ENCODE results near the gene CLDN5. TPM values are rescaled to one million over a fixed set of nuclear protein-coding genes. Genes with fewer than 3 reads are reported as not detected.

CLDN5 gene
- total and polyA plus RNA-seq, 2 experiments from 2014 or later: 2.0 to 3.2 TPM

DNA sequence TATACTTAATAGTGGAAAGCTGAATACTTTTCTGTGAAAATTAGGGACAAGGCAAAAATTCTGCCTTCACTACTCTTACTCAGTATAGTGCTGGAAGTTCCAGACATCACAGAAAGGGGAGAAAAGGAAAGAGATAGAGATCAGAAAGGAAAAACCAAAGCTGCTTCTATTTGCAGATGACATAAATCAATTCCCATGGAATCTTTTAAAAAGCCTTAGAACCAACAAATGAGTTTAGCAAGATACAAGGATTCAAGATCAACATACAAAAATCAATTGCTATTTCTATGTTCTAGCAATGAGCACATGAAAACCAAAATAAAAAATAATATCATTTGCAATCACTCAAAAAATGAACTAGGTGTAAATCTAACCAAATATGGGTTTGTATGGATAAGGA is 16.2 kb upstream of the CLDN5 start (continued):
- TF ChIP-seq CREB1 (CRISPR knock-in tag; IDR thresholded peaks at IDR 0.05; ENCODE audit: low read depth) (no peak), ZNF331 (CRISPR knock-in tag; IDR thresholded peaks at IDR 0.05; ENCODE audit: low read depth) (no peak), EZH2 (IDR thresholded peaks at IDR 0.05; ENCODE audit: low read depth, unreplicated experiment) (no peak), STAT1 (IDR thresholded peaks at IDR 0.05; ENCODE audit: unreplicated experiment) (no peak)
- TF ChIP-seq, protein P1, sequence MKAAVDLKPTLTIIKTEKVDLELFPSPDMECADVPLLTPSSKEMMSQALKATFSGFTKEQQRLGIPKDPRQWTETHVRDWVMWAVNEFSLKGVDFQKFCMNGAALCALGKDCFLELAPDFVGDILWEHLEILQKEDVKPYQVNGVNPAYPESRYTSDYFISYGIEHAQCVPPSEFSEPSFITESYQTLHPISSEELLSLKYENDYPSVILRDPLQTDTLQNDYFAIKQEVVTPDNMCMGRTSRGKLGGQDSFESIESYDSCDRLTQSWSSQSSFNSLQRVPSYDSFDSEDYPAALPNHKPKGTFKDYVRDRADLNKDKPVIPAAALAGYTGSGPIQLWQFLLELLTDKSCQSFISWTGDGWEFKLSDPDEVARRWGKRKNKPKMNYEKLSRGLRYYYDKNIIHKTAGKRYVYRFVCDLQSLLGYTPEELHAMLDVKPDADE (IDR thresholded peaks at IDR 0.05): no peak
- TF ChIP-seq, protein P2, sequence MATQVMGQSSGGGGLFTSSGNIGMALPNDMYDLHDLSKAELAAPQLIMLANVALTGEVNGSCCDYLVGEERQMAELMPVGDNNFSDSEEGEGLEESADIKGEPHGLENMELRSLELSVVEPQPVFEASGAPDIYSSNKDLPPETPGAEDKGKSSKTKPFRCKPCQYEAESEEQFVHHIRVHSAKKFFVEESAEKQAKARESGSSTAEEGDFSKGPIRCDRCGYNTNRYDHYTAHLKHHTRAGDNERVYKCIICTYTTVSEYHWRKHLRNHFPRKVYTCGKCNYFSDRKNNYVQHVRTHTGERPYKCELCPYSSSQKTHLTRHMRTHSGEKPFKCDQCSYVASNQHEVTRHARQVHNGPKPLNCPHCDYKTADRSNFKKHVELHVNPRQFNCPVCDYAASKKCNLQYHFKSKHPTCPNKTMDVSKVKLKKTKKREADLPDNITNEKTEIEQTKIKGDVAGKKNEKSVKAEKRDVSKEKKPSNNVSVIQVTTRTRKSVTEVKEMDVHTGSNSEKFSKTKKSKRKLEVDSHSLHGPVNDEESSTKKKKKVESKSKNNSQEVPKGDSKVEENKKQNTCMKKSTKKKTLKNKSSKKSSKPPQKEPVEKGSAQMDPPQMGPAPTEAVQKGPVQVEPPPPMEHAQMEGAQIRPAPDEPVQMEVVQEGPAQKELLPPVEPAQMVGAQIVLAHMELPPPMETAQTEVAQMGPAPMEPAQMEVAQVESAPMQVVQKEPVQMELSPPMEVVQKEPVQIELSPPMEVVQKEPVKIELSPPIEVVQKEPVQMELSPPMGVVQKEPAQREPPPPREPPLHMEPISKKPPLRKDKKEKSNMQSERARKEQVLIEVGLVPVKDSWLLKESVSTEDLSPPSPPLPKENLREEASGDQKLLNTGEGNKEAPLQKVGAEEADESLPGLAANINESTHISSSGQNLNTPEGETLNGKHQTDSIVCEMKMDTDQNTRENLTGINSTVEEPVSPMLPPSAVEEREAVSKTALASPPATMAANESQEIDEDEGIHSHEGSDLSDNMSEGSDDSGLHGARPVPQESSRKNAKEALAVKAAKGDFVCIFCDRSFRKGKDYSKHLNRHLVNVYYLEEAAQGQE (IDR thresholded peaks at IDR 0.05; ENCODE audit: unreplicated experiment): no peak

DNA sequence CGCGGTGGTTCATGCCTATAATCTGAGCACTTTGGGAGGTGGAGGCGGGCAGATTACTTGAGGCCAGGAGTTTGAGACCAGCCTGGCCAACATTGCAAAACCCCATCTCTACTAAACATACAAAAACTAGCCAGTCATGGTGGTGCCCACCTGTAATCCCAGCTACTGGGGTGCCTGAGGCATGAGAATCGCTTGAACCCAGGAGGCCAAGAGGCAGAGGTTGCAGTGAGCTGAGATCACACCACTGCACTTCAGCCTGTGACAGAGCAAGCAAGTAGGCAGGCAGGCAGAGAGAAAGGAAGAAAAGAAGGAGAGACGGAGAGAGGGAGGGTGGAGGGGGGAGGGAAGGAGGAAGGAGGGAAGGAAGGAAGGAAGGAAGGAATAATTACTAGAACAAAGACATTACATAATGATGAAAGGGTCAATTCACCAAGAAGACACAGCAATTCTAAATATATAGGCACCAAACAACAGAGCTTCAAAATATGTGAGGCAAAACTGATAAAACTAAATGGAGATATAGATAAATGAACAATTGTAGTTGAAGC is 13.8 kb upstream of the CLDN5 start:
- H3K79me2 ChIP-seq (replicated peaks; ENCODE audit: insufficient read depth): no peaks in the 10 kb centered on the region
- peaks cover 2% of the 10 kb centered on the region for H3K27me3 Mint-ChIP-seq (ENCODE audit: insufficient read depth, low read depth, poor library complexity)
- no peak overlapping the region for H3K4me2 ChIP-seq
- ATAC-seq (no peak), DNase-seq (ENCODE audit: low spot score) (no peak)
- H3K9me3 Mint-ChIP-seq: no peaks in the 10 kb centered on the region
- H3K27me3 ChIP-seq (ENCODE audit: insufficient read depth): no peaks in the 10 kb centered on the region
- H3K27ac ChIP-seq (ENCODE audit: low read depth): no peak overlapping the region
- no peaks in the 10 kb centered on the region for H3K9me2 ChIP-seq (ENCODE audit: insufficient read depth)
- TF ChIP-seq POLR2AphosphoS5 (IDR thresholded peaks at IDR 0.05; ENCODE audit: low read depth): no peak
- TF ChIP-seq CREB1 (CRISPR knock-in tag; IDR thresholded peaks at IDR 0.05; ENCODE audit: low read depth): no peak
- TF ChIP-seq, protein P3, sequence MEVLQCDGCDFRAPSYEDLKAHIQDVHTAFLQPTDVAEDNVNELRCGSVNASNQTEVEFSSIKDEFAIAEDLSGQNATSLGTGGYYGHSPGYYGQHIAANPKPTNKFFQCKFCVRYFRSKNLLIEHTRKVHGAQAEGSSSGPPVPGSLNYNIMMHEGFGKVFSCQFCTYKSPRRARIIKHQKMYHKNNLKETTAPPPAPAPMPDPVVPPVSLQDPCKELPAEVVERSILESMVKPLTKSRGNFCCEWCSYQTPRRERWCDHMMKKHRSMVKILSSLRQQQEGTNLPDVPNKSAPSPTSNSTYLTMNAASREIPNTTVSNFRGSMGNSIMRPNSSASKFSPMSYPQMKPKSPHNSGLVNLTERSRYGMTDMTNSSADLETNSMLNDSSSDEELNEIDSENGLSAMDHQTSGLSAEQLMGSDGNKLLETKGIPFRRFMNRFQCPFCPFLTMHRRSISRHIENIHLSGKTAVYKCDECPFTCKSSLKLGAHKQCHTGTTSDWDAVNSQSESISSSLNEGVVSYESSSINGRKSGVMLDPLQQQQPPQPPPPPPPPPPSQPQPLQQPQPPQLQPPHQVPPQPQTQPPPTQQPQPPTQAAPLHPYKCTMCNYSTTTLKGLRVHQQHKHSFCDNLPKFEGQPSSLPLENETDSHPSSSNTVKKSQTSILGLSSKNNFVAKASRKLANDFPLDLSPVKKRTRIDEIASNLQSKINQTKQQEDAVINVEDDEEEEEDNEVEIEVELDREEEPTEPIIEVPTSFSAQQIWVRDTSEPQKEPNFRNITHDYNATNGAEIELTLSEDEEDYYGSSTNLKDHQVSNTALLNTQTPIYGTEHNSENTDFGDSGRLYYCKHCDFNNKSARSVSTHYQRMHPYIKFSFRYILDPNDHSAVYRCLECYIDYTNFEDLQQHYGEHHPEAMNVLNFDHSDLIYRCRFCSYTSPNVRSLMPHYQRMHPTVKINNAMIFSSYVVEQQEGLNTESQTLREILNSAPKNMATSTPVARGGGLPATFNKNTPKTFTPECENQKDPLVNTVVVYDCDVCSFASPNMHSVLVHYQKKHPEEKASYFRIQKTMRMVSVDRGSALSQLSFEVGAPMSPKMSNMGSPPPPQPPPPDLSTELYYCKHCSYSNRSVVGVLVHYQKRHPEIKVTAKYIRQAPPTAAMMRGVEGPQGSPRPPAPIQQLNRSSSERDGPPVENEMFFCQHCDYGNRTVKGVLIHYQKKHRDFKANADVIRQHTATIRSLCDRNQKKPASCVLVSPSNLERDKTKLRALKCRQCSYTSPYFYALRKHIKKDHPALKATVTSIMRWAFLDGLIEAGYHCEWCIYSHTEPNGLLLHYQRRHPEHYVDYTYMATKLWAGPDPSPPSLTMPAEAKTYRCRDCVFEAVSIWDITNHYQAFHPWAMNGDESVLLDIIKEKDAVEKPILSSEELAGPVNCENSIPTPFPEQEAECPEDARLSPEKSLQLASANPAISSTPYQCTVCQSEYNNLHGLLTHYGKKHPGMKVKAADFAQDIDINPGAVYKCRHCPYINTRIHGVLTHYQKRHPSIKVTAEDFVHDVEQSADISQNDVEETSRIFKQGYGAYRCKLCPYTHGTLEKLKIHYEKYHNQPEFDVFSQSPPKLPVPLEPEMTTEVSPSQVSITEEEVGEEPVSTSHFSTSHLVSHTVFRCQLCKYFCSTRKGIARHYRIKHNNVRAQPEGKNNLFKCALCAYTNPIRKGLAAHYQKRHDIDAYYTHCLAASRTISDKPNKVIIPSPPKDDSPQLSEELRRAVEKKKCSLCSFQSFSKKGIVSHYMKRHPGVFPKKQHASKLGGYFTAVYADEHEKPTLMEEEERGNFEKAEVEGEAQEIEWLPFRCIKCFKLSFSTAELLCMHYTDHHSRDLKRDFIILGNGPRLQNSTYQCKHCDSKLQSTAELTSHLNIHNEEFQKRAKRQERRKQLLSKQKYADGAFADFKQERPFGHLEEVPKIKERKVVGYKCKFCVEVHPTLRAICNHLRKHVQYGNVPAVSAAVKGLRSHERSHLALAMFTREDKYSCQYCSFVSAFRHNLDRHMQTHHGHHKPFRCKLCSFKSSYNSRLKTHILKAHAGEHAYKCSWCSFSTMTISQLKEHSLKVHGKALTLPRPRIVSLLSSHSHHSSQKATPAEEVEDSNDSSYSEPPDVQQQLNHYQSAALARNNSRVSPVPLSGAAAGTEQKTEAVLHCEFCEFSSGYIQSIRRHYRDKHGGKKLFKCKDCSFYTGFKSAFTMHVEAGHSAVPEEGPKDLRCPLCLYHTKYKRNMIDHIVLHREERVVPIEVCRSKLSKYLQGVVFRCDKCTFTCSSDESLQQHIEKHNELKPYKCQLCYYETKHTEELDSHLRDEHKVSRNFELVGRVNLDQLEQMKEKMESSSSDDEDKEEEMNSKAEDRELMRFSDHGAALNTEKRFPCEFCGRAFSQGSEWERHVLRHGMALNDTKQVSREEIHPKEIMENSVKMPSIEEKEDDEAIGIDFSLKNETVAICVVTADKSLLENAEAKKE (CRISPR knock-in tag; IDR thresholded peaks at IDR 0.05): no peak
- TF ChIP-seq, protein P1 (IDR thresholded peaks at IDR 0.05): no peak
- no peak for TF ChIP-seq JUNB (IDR thresholded peaks at IDR 0.05; ENCODE audit: unreplicated experiment)
- TF ChIP-seq EZH2phosphoT487 (IDR thresholded peaks at IDR 0.05; ENCODE audit: unreplicated experiment): no peak
- no peak for TF ChIP-seq STAT1 (IDR thresholded peaks at IDR 0.05; ENCODE audit: unreplicated experiment)
- TF ChIP-seq NANOG (IDR thresholded peaks at IDR 0.05; ENCODE audit: borderline replicate concordance): no peak
- H3K4me3 Mint-ChIP-seq: no peak overlapping the region
- H3K4me1 Mint-ChIP-seq: no peaks in the 10 kb centered on the region
- no peaks in the 10 kb centered on the region for H3K36me3 ChIP-seq (ENCODE audit: insufficient read depth)
- H3F3A ChIP-seq (replicated peaks; ENCODE audit: low read depth): no peaks in the 10 kb centered on the region
- H2AFZ ChIP-seq: peak overlapping the region; percentile 83; the same call in 1 of the 2 replicates
- H3K36me3 Mint-ChIP-seq (ENCODE audit: low read depth): no peaks in the 10 kb centered on the region
- no peak overlapping the region for H3K4me3 ChIP-seq
- no peak overlapping the region for H3K27ac Mint-ChIP-seq
- no peaks in the 10 kb centered on the region; the same call in 1 of the 2 replicates for H4K20me1 ChIP-seq (replicated peaks; ENCODE audit: insufficient read depth)
- peaks cover 5% of the 10 kb centered on the region; the same call in 1 of the 2 replicates for H3K4me1 ChIP-seq (ENCODE audit: insufficient read depth)
